SU-DHL-6 (cell line): ENCODE results near the gene CITED2.

Experiments
- H2AFZ ChIP-seq: fragments of 200-600 bp; sonication (generic); 2 replicates; pipeline ENCODE4 v1.6.1; 2014; ENCODE audit warnings: low read depth, mild to moderate bottlenecking, moderate library complexity, mixed read lengths, antibody characterized with exemption, low read length; ENCODE audit not compliant: severe bottlenecking
- H3F3A ChIP-seq: fragments of 200-600 bp; shearing (Covaris generic); 2 replicates; pipeline ENCODE4 v1.6.0; 2016; ENCODE audit warnings: antibody characterized with exemption, mild to moderate bottlenecking; ENCODE audit not compliant: insufficient read depth
- H3K27ac ChIP-seq: fragments of 200-600 bp; sonication (generic); 2 replicates; pipeline ENCODE4 v1.5.1; 2016; ENCODE audit warnings: low read depth, mild to moderate bottlenecking, low read length, moderate library complexity, mixed read lengths
- H3K27me3 ChIP-seq: fragments of 200-600 bp; sonication (generic), shearing (Covaris generic); 2 replicates; pipeline ENCODE4 v1.6.0; 2014; ENCODE audit warnings: mild to moderate bottlenecking, low read length
- H3K36me3 ChIP-seq: fragments of 200-600 bp; sonication (generic); 2 replicates; pipeline ENCODE4 v1.6.1; 2014; ENCODE audit warnings: mild to moderate bottlenecking, low read length, mixed read lengths
- H3K4me2 ChIP-seq: fragments of 300-600, 200-600 bp; shearing (Covaris generic), sonication (generic); 2 replicates; pipeline ENCODE4 v1.6.0; 2014; ENCODE audit warnings: low read length, low read depth, mild to moderate bottlenecking; ENCODE audit not compliant: poor library complexity, severe bottlenecking
- H3K4me3 ChIP-seq: fragments of 200-600 bp; sonication (generic); 2 replicates; pipeline ENCODE4 v1.5.1; 2014; ENCODE audit warnings: antibody characterized with exemption, low read length, mild to moderate bottlenecking, mixed read lengths; ENCODE audit not compliant: insufficient read depth, poor library complexity, severe bottlenecking
- H3K79me2 ChIP-seq: fragments of 200-600 bp; sonication (generic); 2 replicates; pipeline ENCODE4 v1.6.1; 2014; ENCODE audit warnings: mild to moderate bottlenecking, low read length, moderate library complexity; ENCODE audit not compliant: insufficient read depth
- H3K9ac ChIP-seq: fragments of 200-600 bp; sonication (generic); 2 replicates; pipeline ENCODE4 v1.7.0; 2014; ENCODE audit warnings: mild to moderate bottlenecking, low read length
- H3K9me2 ChIP-seq: fragments of 200-600 bp; sonication (generic); replicated peaks from 2 replicates; pipeline ENCODE4 v1.6.1; 2014; ENCODE audit warnings: low read length; ENCODE audit not compliant: insufficient read depth
- H3K9me3 ChIP-seq: fragments of 200-600 bp; sonication (generic); 2 replicates; pipeline ENCODE4 v1.6.1; 2014; ENCODE audit warnings: low read length, mixed read lengths; ENCODE audit not compliant: insufficient read depth
- H4K20me1 ChIP-seq: fragments of 200-600 bp; sonication (generic); 2 replicates; pipeline ENCODE4 v1.6.1; 2014; ENCODE audit warnings: low read depth, mild to moderate bottlenecking, antibody characterized with exemption, low read length, moderate library complexity, mixed read lengths
- EZH2phosphoT487 ChIP-seq: fragments of 200-600 bp; sonication (generic), shearing (Covaris generic); conservative IDR thresholded peaks from 2 replicates; pipeline ENCODE4 v1.6.1; 2018; ENCODE audit warnings: mild to moderate bottlenecking, antibody characterized with exemption, low read length, moderate library complexity, mixed read lengths
- TF ChIP-seq, protein P1 (sequence below): fragments of 200-600 bp; sonication (generic); IDR thresholded peaks from one replicate; pipeline ENCODE4 v1.5.1; 2017; ENCODE audit warnings: antibody characterized with exemption, mild to moderate bottlenecking, low read length, moderate library complexity; ENCODE audit not compliant: insufficient read depth, poor library complexity, severe bottlenecking

Gene CITED2

DNA sequence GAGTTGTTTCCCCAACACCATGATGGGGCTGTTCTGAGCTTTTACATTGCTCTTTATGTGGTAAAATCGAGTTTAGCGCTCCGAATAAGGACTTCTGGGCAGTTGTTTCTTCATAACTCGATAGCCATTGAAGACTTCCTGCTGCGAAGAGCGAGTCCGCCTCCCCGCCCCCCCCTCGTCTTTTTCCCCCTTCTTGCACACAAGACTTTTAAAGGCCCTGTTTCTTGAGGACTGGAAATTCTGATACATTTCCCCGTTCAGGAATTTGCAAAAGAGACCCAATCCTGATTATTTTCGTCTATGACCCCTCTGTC, 1.5 kb upstream of the CITED2 start:
- no peaks in the 10 kb centered on the region; the same call in 1 of the 2 replicates for H3K36me3 ChIP-seq
- H3K79me2 ChIP-seq, result peaks cover 31% of the 10 kb centered on the region
- H3K9me2 ChIP-seq, result no peaks in the 10 kb centered on the region
- H2AFZ ChIP-seq, result peak overlapping the region; percentile 64
- H3K4me3 ChIP-seq, result peak overlapping the region; percentile 65
- peak overlapping the region; percentile 84 for H3K9ac ChIP-seq
- TF ChIP-seq EZH2phosphoT487, result no peak
- TF ChIP-seq, protein P1, sequence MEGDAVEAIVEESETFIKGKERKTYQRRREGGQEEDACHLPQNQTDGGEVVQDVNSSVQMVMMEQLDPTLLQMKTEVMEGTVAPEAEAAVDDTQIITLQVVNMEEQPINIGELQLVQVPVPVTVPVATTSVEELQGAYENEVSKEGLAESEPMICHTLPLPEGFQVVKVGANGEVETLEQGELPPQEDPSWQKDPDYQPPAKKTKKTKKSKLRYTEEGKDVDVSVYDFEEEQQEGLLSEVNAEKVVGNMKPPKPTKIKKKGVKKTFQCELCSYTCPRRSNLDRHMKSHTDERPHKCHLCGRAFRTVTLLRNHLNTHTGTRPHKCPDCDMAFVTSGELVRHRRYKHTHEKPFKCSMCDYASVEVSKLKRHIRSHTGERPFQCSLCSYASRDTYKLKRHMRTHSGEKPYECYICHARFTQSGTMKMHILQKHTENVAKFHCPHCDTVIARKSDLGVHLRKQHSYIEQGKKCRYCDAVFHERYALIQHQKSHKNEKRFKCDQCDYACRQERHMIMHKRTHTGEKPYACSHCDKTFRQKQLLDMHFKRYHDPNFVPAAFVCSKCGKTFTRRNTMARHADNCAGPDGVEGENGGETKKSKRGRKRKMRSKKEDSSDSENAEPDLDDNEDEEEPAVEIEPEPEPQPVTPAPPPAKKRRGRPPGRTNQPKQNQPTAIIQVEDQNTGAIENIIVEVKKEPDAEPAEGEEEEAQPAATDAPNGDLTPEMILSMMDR, result no peak
- no peaks in the 10 kb centered on the region for H3K9me3 ChIP-seq
- peak overlapping the region; percentile 92 for H3K27ac ChIP-seq
- H3K4me2 ChIP-seq, result peak overlapping the region; percentile 75
- H3K27me3 ChIP-seq, result no peaks in the 10 kb centered on the region
- peaks cover 13% of the 10 kb centered on the region for H3F3A ChIP-seq
- H4K20me1 ChIP-seq, result no peaks in the 10 kb centered on the region

DNA sequence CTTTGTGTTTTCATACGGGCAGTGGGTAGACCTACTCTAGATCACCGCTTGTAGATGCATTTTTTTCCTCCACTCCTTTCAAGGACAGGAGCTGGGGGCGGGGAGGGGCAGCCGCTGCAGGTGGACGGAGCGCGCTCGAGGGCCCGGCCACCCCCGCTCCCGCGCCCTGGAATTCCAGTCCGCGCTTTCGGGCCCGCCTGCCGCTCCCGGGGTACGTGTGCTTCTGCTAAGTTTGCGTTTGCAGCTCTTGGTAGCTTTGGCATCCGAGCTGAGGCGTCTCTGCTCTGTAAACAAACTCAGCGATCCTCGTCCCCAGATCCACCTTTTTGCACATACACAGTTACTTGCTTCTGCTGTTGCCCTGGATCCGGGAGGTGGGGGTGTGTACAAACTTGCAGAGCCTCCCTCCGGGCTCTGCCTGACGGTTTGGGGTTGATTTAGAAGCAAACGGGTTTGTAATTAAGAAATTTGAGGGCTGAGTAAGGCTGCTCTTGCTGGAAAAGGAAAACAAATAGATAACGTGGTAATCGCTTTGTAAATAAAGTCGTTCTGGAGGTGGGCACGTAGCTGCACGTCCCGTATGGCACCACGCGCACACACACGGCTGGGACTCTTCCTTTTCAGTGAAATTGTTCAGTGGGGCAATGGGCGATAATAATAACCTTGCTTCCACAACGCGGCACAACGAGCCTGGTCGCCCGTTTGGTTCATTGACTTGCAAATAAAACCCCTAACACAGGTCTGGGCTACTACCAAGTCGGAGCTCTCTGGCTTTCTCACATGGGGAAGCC, 973 bp upstream of the CITED2 start:
- no peaks in the 10 kb centered on the region for H3K27me3 ChIP-seq
- H3K9me2 ChIP-seq, result no peaks in the 10 kb centered on the region
- TF ChIP-seq, protein P1, result no peak
- no peak for TF ChIP-seq EZH2phosphoT487
- H3K4me3 ChIP-seq, result peak overlapping the region; percentile 65
- H3K79me2 ChIP-seq, result peaks cover 35% of the 10 kb centered on the region
- peaks cover 18% of the 10 kb centered on the region for H3F3A ChIP-seq
- no peaks in the 10 kb centered on the region for H4K20me1 ChIP-seq
- no peaks in the 10 kb centered on the region; the same call in 1 of the 2 replicates for H3K36me3 ChIP-seq
- H3K27ac ChIP-seq, result peak overlapping the region; percentile 92
- peak overlapping the region; percentile 84 for H3K9ac ChIP-seq
- H3K9me3 ChIP-seq, result no peaks in the 10 kb centered on the region
- H3K4me2 ChIP-seq, result peak overlapping the region; percentile 75
- H2AFZ ChIP-seq, result peak overlapping the region; percentile 89

DNA sequence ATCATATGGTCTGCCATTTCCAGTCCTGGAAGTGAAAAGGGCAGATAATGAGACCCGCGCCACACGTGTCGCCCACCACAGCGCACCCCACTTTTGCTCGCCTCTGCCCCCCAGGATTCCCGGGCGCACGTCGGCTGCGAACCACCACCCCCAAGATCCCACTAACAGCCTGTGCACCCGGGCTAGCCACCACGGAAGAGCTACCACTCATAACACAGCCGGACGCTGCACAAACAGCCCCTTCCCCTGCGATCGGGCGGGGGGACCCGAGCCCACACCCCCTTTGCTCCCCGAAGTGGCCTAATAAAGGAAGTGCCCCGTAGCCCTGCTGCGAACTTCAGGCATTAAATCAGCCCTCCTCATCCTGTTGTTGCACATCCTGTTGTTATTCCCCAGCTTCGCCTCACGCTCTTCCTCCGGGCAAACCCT, 506 bp downstream of the CITED2 start:
- Histone ChIP-seq H3K9me3 (no peaks in the 10 kb centered on the region), H4K20me1 (no peaks in the 10 kb centered on the region), H3K4me2 (peak overlapping the region; percentile 65), H3K79me2 (peaks cover 35% of the 10 kb centered on the region), H3K27ac (peak overlapping the region; percentile 92), H3K36me3 (no peaks in the 10 kb centered on the region; the same call in 1 of the 2 replicates), H3K27me3 (no peaks in the 10 kb centered on the region), H2AFZ (no peak overlapping the region), H3K9ac (peak overlapping the region; percentile 84), H3K4me3 (peak overlapping the region; percentile 81), H3K9me2 (no peaks in the 10 kb centered on the region), H3F3A (peaks cover 32% of the 10 kb centered on the region)
- TF ChIP-seq, protein P1, result no peak
- no peak for TF ChIP-seq EZH2phosphoT487
